HepG2 (cell line): ENCODE results near the gene ADAMTS4. TPM values are rescaled to one million over a fixed set of nuclear protein-coding genes. Genes with fewer than 3 reads are reported as not detected.

Source experiments
- ATAC-seq: fragments of 200-7000 bp; cut with Tn5 transposase; 3 replicates; pipeline ENCODE4 v1.9.1; 2020; ENCODE audit warnings: mild to moderate bottlenecking, moderate library complexity
- Bru-seq: library from RNA; stranded (reverse); fragments of 400-500 nt; gene quantifications from one replicate; lab custom pipeline; 2021; lab: Mats Ljungman, UMichigan
- BruChase-seq, 2 experiments: library from RNA; stranded (reverse); fragments of 400-500 nt; gene quantifications; one replicate each; lab custom pipeline; 2021; lab: Mats Ljungman, UMichigan
- BruUV-seq: library from RNA; stranded (reverse); fragments of 400-500 nt; replicated peaks from 2 replicates; lab custom pipeline; 2021; lab: Mats Ljungman, UMichigan
- CTCF ChIA-PET: fragments of 300-600 bp; formaldehyde crosslinking; extraction: SDS; loops from one replicate; lab custom pipeline; 2021; ENCODE audit warnings: low total read pairs, inconsistent platforms, low intra/inter-chr PET ratio; lab: Yijun Ruan, JAX
- POLR2A ChIA-PET: fragments of 350-600 bp; sonication (Branson Sonifier 250); formaldehyde crosslinking; loops from one replicate; lab custom pipeline; 2020; ENCODE audit warnings: antibody characterized with exemption, inconsistent platforms; lab: Yijun Ruan, JAX
- DNase-seq: peaks from one replicate; pipeline ENCODE4 v3.0.0-alpha.2; 2015; ENCODE audit warnings: low spot score
- FAIRE-seq: peaks from 3 replicates; lab custom pipeline; 2011; peaks lifted over from hg19 to GRCh38; lab: Jason Lieb, UNC
- H2AFZ ChIP-seq: one replicate; pipeline ENCODE4 v1.6.1; 2011; ENCODE audit warnings: low read length, inconsistent platforms
- H3K27ac ChIP-seq: fragments of 300-600 bp; 3 replicates; pipeline ENCODE4 v1.8.0; 2011; ENCODE audit warnings: mixed run types, mild to moderate bottlenecking, mixed read lengths, low read length, inconsistent platforms; ENCODE audit not compliant: insufficient read depth; ENCODE audit errors: extremely low read length
- H3K27me3 ChIP-seq, 2 experiments: fragments of 200-600 bp in 1 of 2; 2 replicates in 1 of 2; 3 replicates in 1 of 2; pipeline versions ENCODE4 v1.6.0 to v1.8.0; 2011; ENCODE audit warnings: low read length in 2 of 2, mild to moderate bottlenecking in 2 of 2, moderate library complexity in 2 of 2, inconsistent platforms in 1 of 2; ENCODE audit not compliant: insufficient read depth in 2 of 2, control insufficient read depth in 1 of 2
- H3K36me3 ChIP-seq, 2 experiments: fragments of 200-600 bp in 1 of 2; replicated peaks in 1 of 2; 2 replicates in 1 of 2; 3 replicates in 1 of 2; pipeline versions ENCODE4 v1.5.1 to v1.8.0; 2011; ENCODE audit warnings: low read length in 2 of 2, inconsistent platforms in 1 of 2; ENCODE audit not compliant: insufficient read depth in 2 of 2, control insufficient read depth in 1 of 2
- H3K4me1 ChIP-seq: 2 replicates; pipeline ENCODE4 v1.5.1; 2012; ENCODE audit warnings: low read length, inconsistent platforms; ENCODE audit not compliant: insufficient read depth
- H3K4me2 ChIP-seq: 2 replicates; pipeline ENCODE4 v1.6.0; 2011; ENCODE audit warnings: low read depth, low read length, inconsistent platforms
- H3K4me3 ChIP-seq, 3 experiments: fragments of 200-600 bp in 1 of 3; sonication (generic), shearing (Covaris generic) in 1 of 3; replicated peaks in 1 of 3; 2 replicates each; pipeline ENCODE4 v1.5.1; 2011 to 2016; ENCODE audit warnings: low read length in 3 of 3, inconsistent platforms in 2 of 3, low read depth in 2 of 3, mild to moderate bottlenecking in 2 of 3, control low read depth in 1 of 3, mixed read lengths in 1 of 3; ENCODE audit not compliant: insufficient read depth in 1 of 3
- H3K79me2 ChIP-seq: one replicate; pipeline ENCODE4 v1.6.1; 2011; ENCODE audit warnings: low read length, inconsistent platforms; ENCODE audit not compliant: insufficient read depth
- H3K9ac ChIP-seq: 2 replicates; pipeline ENCODE4 v1.6.0; 2011; ENCODE audit warnings: mild to moderate bottlenecking, low read depth, low read length, inconsistent platforms; ENCODE audit not compliant: insufficient read depth
- H3K9me3 ChIP-seq: 2 replicates; pipeline ENCODE4 v1.5.1; 2012; ENCODE audit warnings: mild to moderate bottlenecking, low read length
- H4K20me1 ChIP-seq: 2 replicates; pipeline ENCODE4 v1.6.0; 2011; ENCODE audit warnings: inconsistent platforms, mild to moderate bottlenecking, low read length, moderate library complexity; ENCODE audit not compliant: insufficient read depth
- ARNT2 ChIP-seq: sonication (generic); formaldehyde crosslinking; IDR thresholded peaks from 2 replicates; pipeline ENCODE4 v1.8.0; 2022; ENCODE audit warnings: mild to moderate bottlenecking, low read depth, missing genetic modification reagents, moderate library complexity
- CREBL2 ChIP-seq: sonication (generic); formaldehyde crosslinking; IDR thresholded peaks from 2 replicates; pipeline ENCODE4 v1.8.1; 2023; ENCODE audit warnings: missing genetic modification reagents, mild to moderate bottlenecking, borderline replicate concordance
- NFYB ChIP-seq: sonication (generic); formaldehyde crosslinking; IDR thresholded peaks from 2 replicates; pipeline ENCODE4 v1.4.0; 2020; ENCODE audit warnings: missing genetic modification reagents
- NFYC ChIP-seq: IDR thresholded peaks from 2 replicates; pipeline ENCODE4 v1.6.1; 2016; ENCODE audit warnings: missing genetic modification reagents, missing compliant biosample characterization
- PBX2 ChIP-seq: IDR thresholded peaks from 2 replicates; pipeline ENCODE4 v1.6.1; 2016; ENCODE audit warnings: control low read depth
- POLR2A ChIP-seq, 2 experiments: IDR thresholded peaks; 2 replicates each; pipeline ENCODE4 v1.6.1; 2011; ENCODE audit warnings: low read depth in 2 of 2, low read length in 2 of 2, mild to moderate bottlenecking in 1 of 2, moderate library complexity in 1 of 2; ENCODE audit not compliant: insufficient read depth in 1 of 2
- POLR2AphosphoS5 ChIP-seq: IDR thresholded peaks from 2 replicates; pipeline ENCODE4 v1.6.1; 2012; ENCODE audit warnings: low read depth, low read length
- TFDP2 ChIP-seq: sonication (generic); formaldehyde crosslinking; IDR thresholded peaks from 2 replicates; pipeline ENCODE4 v1.4.0; 2020; ENCODE audit warnings: missing genetic modification reagents
- U2AF1 ChIP-seq: fragments of 200-400 bp; formaldehyde crosslinking; optimal IDR thresholded peaks from 2 replicates; pipeline ENCODE3; 2017; ENCODE audit warnings: mild to moderate bottlenecking, low read depth, low read length
- XRCC5 ChIP-seq: fragments of 200-400 bp; formaldehyde crosslinking; optimal IDR thresholded peaks from 2 replicates; pipeline ENCODE3; 2017; ENCODE audit warnings: mild to moderate bottlenecking, low read length
- ZMAT5 ChIP-seq: sonication (generic); formaldehyde crosslinking; IDR thresholded peaks from 2 replicates; pipeline ENCODE4 v1.5.0; 2020; ENCODE audit warnings: mild to moderate bottlenecking, low read depth, missing genetic modification reagents, borderline replicate concordance
- ZNF574 ChIP-seq: sonication (generic); formaldehyde crosslinking; IDR thresholded peaks from 2 replicates; pipeline ENCODE4 v1.4.0; 2020; ENCODE audit warnings: missing genetic modification reagents
- ZNF761 ChIP-seq: sonication (generic); formaldehyde crosslinking; conservative IDR thresholded peaks from 2 replicates; pipeline ENCODE4 v1.4.0; 2020; ENCODE audit warnings: mild to moderate bottlenecking, missing genetic modification reagents
- WGBS: methylation state at CpG from one replicate; pipeline ENCODE4 v1.1.6; 2017; ENCODE audit warnings: low lambda C conversion rate; 5-methylcytosine and 5-hydroxymethylcytosine counted together
- in situ Hi-C: cut with HindIII; loops from 2 replicates; pipeline ENCODE4 v1.10.0; 2017; ENCODE audit warnings: low pct_unique_long_range_greater_than_20kb; ENCODE audit not compliant: extremely low pct_ligation_motif_present
- intact Hi-C: fragments of 100-400 bp; cut with micrococcal nuclease; formaldehyde crosslinking; loops from one replicate; pipeline ENCODE4 v1.10.0; 2022; ENCODE audit not compliant: unreplicated experiment
- long read RNA-seq, 2 experiments: library from RNA in 1 of 2; library from polyadenylated mRNA in 1 of 2; stranded (forward) in 1 of 2; unstranded in 1 of 2; transcript quantifications; one replicate each; pipeline ENCODE4 v2.0.0, GENCODE V29; 2019 to 2022
- polyA minus RNA-seq, 3 experiments: library from RNA; depleted of rRNA, polyadenylated mRNA; stranded (reverse); fragments of >200 nt; gene quantifications; 2 replicates each; pipeline ENCODE4 v1.2.3, GENCODE V29; 2011; ENCODE audit warnings: low replicate concordance in 1 of 3
- polyA plus RNA-seq, 8 experiments: library from polyadenylated mRNA; depleted of rRNA in 3 of 8; stranded (reverse) in 7 of 8; unstranded in 1 of 8; fragments of >200 nt; fragmentation: Illumina TruSeq in 4 of 8; extraction: Trizol in 4 of 8; gene quantifications; 2 replicates each; pipeline versions ENCODE4 v1.2.1 to v1.2.3, GENCODE V29; 2011 to 2016; ENCODE audit warnings: low read depth in 4 of 8, missing spikeins in 1 of 8, mixed read lengths in 1 of 8; ENCODE audit not compliant: insufficient read depth in 1 of 8
- total RNA-seq, 5 experiments: library from RNA; depleted of rRNA; stranded (reverse); fragments of >200 nt; fragmentation: Illumina TruSeq; extraction: Trizol; gene quantifications; 2 replicates each; pipeline ENCODE4 v1.2.3, GENCODE V29; 2016; ENCODE audit warnings: low read depth in 1 of 5

The ADAMTS4 gene
- 0.73 and 1.7 TPM in 2 replicates for total RNA-seq (2016; rRNA removed; fragmentation: Illumina TruSeq; extraction: Trizol)
- 0.10 and 0.18 TPM in 2 replicates for total RNA-seq (2016; cell fraction: cytosol; rRNA removed; fragmentation: Illumina TruSeq; extraction: Trizol; ENCODE audit: low read depth)
- total RNA-seq (2016; cell fraction: insoluble cytoplasmic fraction; rRNA removed; fragmentation: Illumina TruSeq; extraction: Trizol): 0.56 and 0.93 TPM in 2 replicates
- total RNA-seq (2016; cell fraction: membrane; rRNA removed; fragmentation: Illumina TruSeq; extraction: Trizol): 0.14 and 0.62 TPM in 2 replicates
- total RNA-seq (2016; cell fraction: nucleus; rRNA removed; fragmentation: Illumina TruSeq; extraction: Trizol): 1.6 and 2.4 TPM in 2 replicates
- polyA plus RNA-seq (2011; rRNA removed): 0.51 and 0.56 TPM in 2 replicates
- polyA plus RNA-seq (2011; cell fraction: cytosol; rRNA removed): 0.26 and 0.35 TPM in 2 replicates
- polyA plus RNA-seq (2011; cell fraction: nucleus; rRNA removed): 1.1 and 1.3 TPM in 2 replicates
- 0.31 and 0.45 TPM in 2 replicates for polyA plus RNA-seq (2012)
- polyA plus RNA-seq (2016; cell fraction: cytosol; fragmentation: Illumina TruSeq; extraction: Trizol; ENCODE audit: low read depth): 0.01 TPM in 1 of 2 replicates, not detected in the other
- 0.37 and 0.45 TPM in 2 replicates for polyA plus RNA-seq (2016; cell fraction: insoluble cytoplasmic fraction; fragmentation: Illumina TruSeq; extraction: Trizol; ENCODE audit: low read depth)
- polyA plus RNA-seq (2016; cell fraction: membrane; fragmentation: Illumina TruSeq; extraction: Trizol; ENCODE audit: low read depth): 0.03 and 0.30 TPM in 2 replicates
- 1.0 and 2.5 TPM in 2 replicates for polyA plus RNA-seq (2016; cell fraction: nucleus; fragmentation: Illumina TruSeq; extraction: Trizol; ENCODE audit: insufficient read depth, low read depth)
- 0.87 and 3.5 TPM in 2 replicates for polyA minus RNA-seq (2011; rRNA and poly(A)+ RNA removed; ENCODE audit: low replicate concordance)
- 0.69 and 0.97 TPM in 2 replicates for polyA minus RNA-seq (2011; cell fraction: cytosol; rRNA and poly(A)+ RNA removed)
- 1.8 and 2.2 TPM in 2 replicates for polyA minus RNA-seq (2011; cell fraction: nucleus; rRNA and poly(A)+ RNA removed)
- percentile 31 among the genes with signal in this experiment for Bru-seq, nascent RNA
- BruChase-seq, experiment 1, labeled RNA remaining after a 6-hour chase: percentile 40 among the genes with signal in this experiment
- percentile 31 among the genes with signal in this experiment for BruChase-seq, experiment 2, labeled RNA remaining after a 2-hour chase
- long read RNA-seq, experiment 1: 0 reads
- long read RNA-seq, experiment 2, full-length matches to known transcripts: 1 of 1 reads
- long read RNA-seq, experiment 2, partial matches to known transcripts: 0 of 1 reads
- long read RNA-seq, experiment 2, other reads (novel, unspliced or antisense): 0 of 1 reads

GRCh38 chr1:161198897-161199431, at the start of gene ADAMTS4:
TSS of gene ADAMTS4 (minus strand) at chr1:161199054. CDS start at chr1:161198627, 427 bp downstream.
- peak within 1 kb of the TSS; percentile 54 to 85 (median 56) for H3K4me3 ChIP-seq
- ChIA-PET POLR2A (interaction anchor here (1.1 to 3.5 kb wide), 12 partner anchors 18 to 201 kb away, joined by 3 to 44 read pairs (median 4); partner anchors contain the start of genes APOA2, B4GALT3, CFAP126 and PPOX), CTCF (no interaction called here)
- peak within 1 kb of the TSS; percentile 98 for H3K4me2 ChIP-seq
- no peaks in the 10 kb centered on the region for H4K20me1 ChIP-seq
- DNase-seq: no peak
- in situ Hi-C loops: loop anchor here (5.0 kb wide), 1 partner anchor 183 kb away; no protein-coding TSS in a partner anchor
- BruUV-seq: no TSS peak
- H3K9ac ChIP-seq: peak within 1 kb of the TSS; percentile 56
- peaks cover 0 to 8% of the 10 kb centered on the region in 2 experiments; a peak in 3 of 5 replicates for H3K36me3 ChIP-seq
- H3K9me3 ChIP-seq: no peaks in the 10 kb centered on the region
- peak within 1 kb of the TSS; percentile 0 for H3K27ac ChIP-seq
- H3K79me2 ChIP-seq: peaks cover 15% of the 10 kb centered on the region
- WGBS: 26% methylated on average over 11 of the region's 11 CpGs
- H3K4me1 ChIP-seq: peaks cover 68% of the 10 kb centered on the region
- FAIRE-seq: no peak
- peak; percentile 28 for ATAC-seq
- H3K27me3 ChIP-seq: no peaks in the 10 kb centered on the region; a peak in 1 of 5 replicates
- intact Hi-C loops: loop anchor here (1.0 kb wide), 1 partner anchor 26 kb away; no protein-coding TSS in a partner anchor
- no peak within 1 kb of the TSS for H2AFZ ChIP-seq
- TF ChIP-seq ZNF574 (no peak), ARNT2 (CRISPR knock-in tag) (no peak), POLR2A (IDR thresholded peaks at IDR 0.05; ENCODE audit: insufficient read depth in 1 of 2, low read depth in 2 of 2, low read length in 2 of 2) (peak; percentile 38; a peak in 1 of 4 replicates), NFYC (peak; percentile 68), ZMAT5 (CRISPR knock-in tag) (no peak), POLR2AphosphoS5 (peak; percentile 52; the same call in 1 of the 2 replicates), U2AF1 (peak; percentile 40), XRCC5 (peak; percentile 53), CREBL2 (CRISPR knock-in tag) (no peak), NFYB (CRISPR knock-in tag) (peak; percentile 68), ZNF761 (no peak), TFDP2 (peak; percentile 29; the same call in 1 of the 2 replicates), PBX2 (CRISPR knock-in tag) (peak; percentile 53)
